ENCODE data around the gene THAP6.
"Not testable (repeated sequence)": the region's sequence is repeated elsewhere in the genome, so short reads cannot be mapped to it uniquely, and the experiment has no call there.

The THAP6 gene

GRCh38 chr4:75505630-75506029 is 8.6 kb upstream of the THAP6 start:
- H3K27ac ChIP-seq: no peak overlapping the region
- DNase-seq (ENCODE audit: low spot score): no peak
- TF ChIP-seq CTCF (IDR thresholded peaks at IDR 0.05): no peak
- no peak overlapping the region for H3K4me3 ChIP-seq

GRCh38 chr4:75509592-75509991 is 4.7 kb upstream of the THAP6 start:
- not testable (repeated sequence) for DNase-seq (ENCODE audit: low spot score); H3K4me3 ChIP-seq; H3K27ac ChIP-seq

- Histone ChIP-seq H3K27ac (peak overlapping the region in 1 of 2 donors; percentile 97), H3K4me3 (peak overlapping the region; percentile 92)
- no peak for TF ChIP-seq CTCF (IDR thresholded peaks at IDR 0.05)
- DNase-seq (ENCODE audit: low spot score): no peak
Observed at GRCh38 chr4:75511841-75512240, 2.4 kb upstream of the THAP6 start.

GRCh38 chr4:75512386-75513211 is 1.7 kb upstream of the THAP6 start:
- H3K4me3 ChIP-seq: peak overlapping the region; percentile 92
- H3K27ac ChIP-seq: peak overlapping the region in 1 of 2 donors; percentile 97
- no peak for DNase-seq (ENCODE audit: low spot score)
- TF ChIP-seq CTCF (IDR thresholded peaks at IDR 0.05): no peak

GRCh38 chr4:75513526-75514130 is 645 bp upstream of the THAP6 start:
- Histone ChIP-seq H3K27ac (peak overlapping the region; percentile 94 to 97), H3K4me3 (peak overlapping the region; percentile 92)
- no peak for TF ChIP-seq CTCF (IDR thresholded peaks at IDR 0.05)
- no peak for DNase-seq (ENCODE audit: low spot score)

GRCh38 chr4:75514949-75515612 is 808 bp downstream of the THAP6 start:
- no peak for TF ChIP-seq CTCF (IDR thresholded peaks at IDR 0.05)
- peak overlapping the region; percentile 92 for H3K4me3 ChIP-seq
- H3K27ac ChIP-seq: peak overlapping the region; percentile 94 to 97
- DNase-seq (ENCODE audit: low spot score): no peak

- Histone ChIP-seq H3K4me3 (no peak overlapping the region), H3K27ac (no peak overlapping the region)
- no peak for TF ChIP-seq CTCF (IDR thresholded peaks at IDR 0.05)
- no peak for DNase-seq (ENCODE audit: low spot score)
Observed at GRCh38 chr4:75516144-75516543, 1.9 kb downstream of the THAP6 start.

- not testable (repeated sequence) for H3K4me3 ChIP-seq; H3K27ac ChIP-seq; DNase-seq (ENCODE audit: low spot score)
Observed at GRCh38 chr4:75519452-75519851, 5.2 kb downstream of the THAP6 start.

Measured in coronary artery (tissue), 2 donors.